Measurements from ENCODE around the gene TOB1.
"Not testable (repeated sequence)": the region's sequence is repeated elsewhere in the genome, so short reads cannot be mapped to it uniquely, and the experiment has no call there.

TOB1 gene

GRCh38 chr17:50898369-50899004 lies 32.3 kb upstream of the TOB1 start:
- no peak for DNase-seq

GRCh38 chr17:50894513-50894912 lies 28.4 kb upstream of the TOB1 start:
- DNase-seq, result not testable (repeated sequence)

GRCh38 chr17:50893183-50893993 lies 27.2 kb upstream of the TOB1 start:
- DNase-seq, result peak; percentile 94

GRCh38 chr17:50892101-50892776 lies 26.1 kb upstream of the TOB1 start:
- no peak for DNase-seq

GRCh38 chr17:50891577-50891989 lies 25.4 kb upstream of the TOB1 start:
- no peak for DNase-seq

GRCh38 chr17:50890675-50891516 lies 24.7 kb upstream of the TOB1 start:
- no peak for DNase-seq

- peak; percentile 46 for DNase-seq
Measured at GRCh38 chr17:50889528-50890118, 23.5 kb upstream of the TOB1 start.

- peak; percentile 66 for DNase-seq
Measured at GRCh38 chr17:50887705-50888245, 21.6 kb upstream of the TOB1 start.

GRCh38 chr17:50884439-50885311 lies 18.5 kb upstream of the TOB1 start:
- DNase-seq, result peak; percentile 91

- no peak for DNase-seq
Measured at GRCh38 chr17:50883850-50884438, 17.8 kb upstream of the TOB1 start.

GRCh38 chr17:50882851-50883250 lies 16.7 kb upstream of the TOB1 start:
- DNase-seq, result peak; percentile 86

- DNase-seq, result no peak
Measured at GRCh38 chr17:50881182-50881581, 15.0 kb upstream of the TOB1 start.

GRCh38 chr17:50879086-50879485 lies 12.9 kb upstream of the TOB1 start:
- DNase-seq, result no peak

GRCh38 chr17:50877838-50878237 lies 11.7 kb upstream of the TOB1 start:
- no peak for DNase-seq

- not testable (repeated sequence) for DNase-seq
Measured at GRCh38 chr17:50877042-50877441, 10.9 kb upstream of the TOB1 start.

GRCh38 chr17:50875074-50875473 lies 8.9 kb upstream of the TOB1 start:
- DNase-seq, result no peak

GRCh38 chr17:50872710-50873424 lies 6.7 kb upstream of the TOB1 start:
- DNase-seq, result peak; percentile 41

GRCh38 chr17:50871898-50872297 lies 5.7 kb upstream of the TOB1 start:
- DNase-seq, result no peak

- DNase-seq, result no peak
Measured at GRCh38 chr17:50871364-50871763, 5.2 kb upstream of the TOB1 start.

- no peak for DNase-seq
Measured at GRCh38 chr17:50868602-50869001, 2.4 kb upstream of the TOB1 start.

All from islet precursor cell (in vitro differentiated cells).